Tibial artery (tissue), 4 donors: ENCODE data around the gene GABBR2.

Source experiments
- DNase-seq, 2 donors: peaks; one replicate each; pipeline ENCODE4 v3.0.0-alpha.2; 2019
- H3K27ac ChIP-seq, 2 donors: fragments of 200-600 bp; sonication (generic) in 1 of 2; 1 replicate in 1 of 2; 2 replicates in 1 of 2; pipeline ENCODE4 v1.5.1; 2018 to 2019; ENCODE audit warnings: mild to moderate bottlenecking in 1 of 2
- H3K27me3 ChIP-seq, 2 donors: fragments of 200-600 bp; sonication (generic) in 1 of 2; one replicate each; pipeline versions ENCODE4 v1.5.1 to v1.6.0; 2016 to 2019
- H3K36me3 ChIP-seq, 3 donors: fragments of 200-600 bp; sonication (generic) in 2 of 3; one replicate each; pipeline ENCODE4 v1.5.1; 2016 to 2019; ENCODE audit warnings: mild to moderate bottlenecking in 2 of 3
- H3K4me1 ChIP-seq, 4 donors: fragments of 200-600 bp; sonication (generic) in 2 of 4; 1 replicate in 3 of 4; 2 replicates in 1 of 4; pipeline ENCODE4 v1.5.1; 2016 to 2019
- H3K4me3 ChIP-seq, 2 donors: fragments of 200-600 bp; sonication (generic) in 1 of 2; 1 replicate in 1 of 2; 2 replicates in 1 of 2; pipeline ENCODE4 v1.5.1; 2018 to 2019; ENCODE audit warnings: mild to moderate bottlenecking in 2 of 2
- H3K9me3 ChIP-seq, 3 donors: fragments of 200-600 bp; sonication (generic) in 1 of 3; one replicate each; pipeline ENCODE4 v1.5.1; 2016 to 2019
- CTCF ChIP-seq, 2 experiments: fragments of 200-600 bp in 1 of 2; fragments of 450-650 bp in 1 of 2; IDR thresholded peaks; one replicate each; pipeline ENCODE4 v1.5.1; 2017 to 2019; ENCODE audit warnings: antibody characterized with exemption in 2 of 2, mild to moderate bottlenecking in 1 of 2, moderate library complexity in 1 of 2
- intact Hi-C: fragments of 100-400 bp; cut with DNase I; formaldehyde crosslinking; loops from one replicate; pipeline ENCODE4 v1.15.0; 2023; ENCODE audit warnings: low total_unique reads

The GABBR2 gene

GRCh38 chr9:98450496-98450895, 258.2 kb downstream of the GABBR2 start:
- no peak for TF ChIP-seq CTCF (IDR thresholded peaks at IDR 0.05)
- DNase-seq, result no peak

GRCh38 chr9:98449871-98450270, 258.9 kb downstream of the GABBR2 start:
- no peak for DNase-seq
- H3K27ac ChIP-seq, result no peak overlapping the region
- no peak overlapping the region for H3K4me3 ChIP-seq
- no peaks in the 10 kb centered on the region for H3K4me1 ChIP-seq
- H3K27me3 ChIP-seq, result peaks cover 0 to 2% of the 10 kb centered on the region in 2 donors
- no peak for TF ChIP-seq CTCF (IDR thresholded peaks at IDR 0.05)
- intact Hi-C loops, result no loop called here
- H3K36me3 ChIP-seq, result no peaks in the 10 kb centered on the region
- H3K9me3 ChIP-seq, result no peaks in the 10 kb centered on the region

More at GRCh38 chr9:98450496-98450895, 258.2 kb downstream of the GABBR2 start:
- no peak overlapping the region for H3K27ac ChIP-seq
- intact Hi-C loops, result no loop called here
- no peak overlapping the region for H3K4me3 ChIP-seq
- H3K9me3 ChIP-seq, result no peaks in the 10 kb centered on the region
- H3K4me1 ChIP-seq, result peaks cover 0 to under 1% (median 0%) of the 10 kb centered on the region in 4 donors
- peaks cover 0 to 2% of the 10 kb centered on the region in 2 donors for H3K27me3 ChIP-seq
- H3K36me3 ChIP-seq, result no peaks in the 10 kb centered on the region

- Histone ChIP-seq H3K4me1 (no peaks in the 10 kb centered on the region), H3K27me3 (peaks cover 0 to 2% of the 10 kb centered on the region in 2 donors), H3K4me3 (no peak overlapping the region), H3K9me3 (no peaks in the 10 kb centered on the region), H3K27ac (no peak overlapping the region), H3K36me3 (no peaks in the 10 kb centered on the region)
- no peak for DNase-seq
- intact Hi-C loops, result no loop called here
- TF ChIP-seq CTCF (IDR thresholded peaks at IDR 0.05), result no peak
These were observed 263.2 kb downstream of the GABBR2 start for GRCh38 chr9:98445576-98445975.

- intact Hi-C loops, result no loop called here
- Histone ChIP-seq H3K4me1 (no peaks in the 10 kb centered on the region), H3K36me3 (no peaks in the 10 kb centered on the region), H3K4me3 (no peak overlapping the region), H3K27me3 (peaks cover 0 to 7% of the 10 kb centered on the region in 2 donors), H3K9me3 (no peaks in the 10 kb centered on the region), H3K27ac (no peak overlapping the region)
- TF ChIP-seq CTCF (IDR thresholded peaks at IDR 0.05), result no peak
- no peak for DNase-seq
These were observed 264.1 kb downstream of the GABBR2 start for GRCh38 chr9:98444601-98445000.

GRCh38 chr9:98442541-98442940, 266.2 kb downstream of the GABBR2 start:
- no peak for DNase-seq

More at GRCh38 chr9:98442541-98442940, 266.2 kb downstream of the GABBR2 start:
- H3K36me3 ChIP-seq, result no peaks in the 10 kb centered on the region
- no peak overlapping the region for H3K4me3 ChIP-seq
- no peak overlapping the region for H3K27ac ChIP-seq
- H3K4me1 ChIP-seq, result no peaks in the 10 kb centered on the region
- H3K9me3 ChIP-seq, result no peaks in the 10 kb centered on the region
- peaks cover 0 to 4% of the 10 kb centered on the region in 2 donors for H3K27me3 ChIP-seq
- intact Hi-C loops, result no loop called here
- TF ChIP-seq CTCF (IDR thresholded peaks at IDR 0.05), result no peak
